ENCODE data around the gene REM2.

GRCh38 chr14:22854963-22855724, 27.9 kb upstream of the REM2 start:
- TF ChIP-seq CTCF (conservative IDR thresholded peaks at IDR 0.05) (no peak), EZH2 (IDR thresholded peaks at IDR 0.05; ENCODE audit: low read depth) (no peak)

Measured in PC-9 (cell line).